Loucy (cell line): Measurements from ENCODE around the gene SLC4A3.

Experiments used
- EZH2phosphoT487 ChIP-seq: fragments of 200-600 bp; IDR thresholded peaks from 2 replicates; pipeline ENCODE4 v1.6.1; 2018; ENCODE audit warnings: antibody characterized with exemption, mild to moderate bottlenecking, moderate library complexity, borderline replicate concordance
- TF ChIP-seq, protein P1 (sequence below): fragments of 200-600 bp; sonication (generic); conservative IDR thresholded peaks from 2 replicates; pipeline ENCODE4 v1.5.1; 2014; ENCODE audit warnings: mild to moderate bottlenecking, antibody characterized with exemption, low read length

DNA sequence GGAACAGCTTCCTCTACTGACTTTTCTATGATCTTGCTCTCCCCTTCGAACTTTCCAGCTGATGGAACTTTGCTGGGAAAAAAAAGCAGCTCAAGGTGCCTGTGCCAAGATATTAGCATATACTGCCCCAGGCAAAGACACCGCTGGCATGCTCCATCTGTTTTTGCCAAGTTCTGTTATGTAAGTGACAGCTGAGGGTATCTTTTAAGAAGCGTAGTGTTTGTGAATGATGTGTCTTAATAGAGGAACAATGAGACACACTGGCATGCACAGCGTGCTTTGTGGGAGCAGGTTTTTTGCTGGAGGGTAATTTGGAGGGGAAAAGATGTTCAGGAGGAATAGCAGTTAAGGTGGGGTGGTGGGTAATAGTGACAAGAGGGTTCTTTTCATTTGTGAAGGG, 47.8 kb downstream of the SLC4A3 start:
- TF ChIP-seq, protein P1, sequence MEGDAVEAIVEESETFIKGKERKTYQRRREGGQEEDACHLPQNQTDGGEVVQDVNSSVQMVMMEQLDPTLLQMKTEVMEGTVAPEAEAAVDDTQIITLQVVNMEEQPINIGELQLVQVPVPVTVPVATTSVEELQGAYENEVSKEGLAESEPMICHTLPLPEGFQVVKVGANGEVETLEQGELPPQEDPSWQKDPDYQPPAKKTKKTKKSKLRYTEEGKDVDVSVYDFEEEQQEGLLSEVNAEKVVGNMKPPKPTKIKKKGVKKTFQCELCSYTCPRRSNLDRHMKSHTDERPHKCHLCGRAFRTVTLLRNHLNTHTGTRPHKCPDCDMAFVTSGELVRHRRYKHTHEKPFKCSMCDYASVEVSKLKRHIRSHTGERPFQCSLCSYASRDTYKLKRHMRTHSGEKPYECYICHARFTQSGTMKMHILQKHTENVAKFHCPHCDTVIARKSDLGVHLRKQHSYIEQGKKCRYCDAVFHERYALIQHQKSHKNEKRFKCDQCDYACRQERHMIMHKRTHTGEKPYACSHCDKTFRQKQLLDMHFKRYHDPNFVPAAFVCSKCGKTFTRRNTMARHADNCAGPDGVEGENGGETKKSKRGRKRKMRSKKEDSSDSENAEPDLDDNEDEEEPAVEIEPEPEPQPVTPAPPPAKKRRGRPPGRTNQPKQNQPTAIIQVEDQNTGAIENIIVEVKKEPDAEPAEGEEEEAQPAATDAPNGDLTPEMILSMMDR = no peak
- no peak for TF ChIP-seq EZH2phosphoT487
